Spinal cord (tissue), 10 donors: Measurements from ENCODE around the gene IL1RAPL1. TPM values are rescaled to one million over a fixed set of nuclear protein-coding genes. Genes with fewer than 3 reads are reported as not detected.

Experiments
- DNase-seq, 6 donors: peaks; one replicate each; pipeline versions ENCODE4 v3.0.0 to v3.0.0-alpha.2; 2013 to 2015; ENCODE audit warnings: low spot score in 6 of 6, low read depth in 4 of 6
- H3K27ac ChIP-seq: one replicate; pipeline ENCODE4 v1.5.1; 2013; ENCODE audit warnings: low read depth, low read length, control low read depth
- H3K27me3 ChIP-seq: one replicate; pipeline ENCODE4 v1.6.1; 2013; ENCODE audit warnings: low read length; ENCODE audit not compliant: control insufficient read depth, insufficient read depth
- H3K36me3 ChIP-seq: one replicate; pipeline ENCODE4 v1.6.1; 2013; ENCODE audit warnings: low read length; ENCODE audit not compliant: control insufficient read depth, insufficient read depth
- H3K4me1 ChIP-seq: one replicate; pipeline ENCODE4 v1.6.1; 2013; ENCODE audit warnings: low read length; ENCODE audit not compliant: control insufficient read depth, insufficient read depth
- H3K4me3 ChIP-seq: one replicate; pipeline ENCODE4 v1.5.1; 2013; ENCODE audit warnings: low read depth, low read length, control low read depth
- H3K9me3 ChIP-seq: one replicate; pipeline ENCODE4 v1.6.1; 2013; ENCODE audit warnings: low read length; ENCODE audit not compliant: control insufficient read depth, insufficient read depth
- WGBS: methylation state at CpG from one replicate; pipeline ENCODE4 v1.1.5; 2013; ENCODE audit warnings: missing lambda C conversion rate; ENCODE audit not compliant: insufficient coverage; 5-methylcytosine and 5-hydroxymethylcytosine counted together
- polyA plus RNA-seq, 2 donors: library from polyadenylated mRNA; unstranded; fragments of 120-200 nt; gene quantifications; one replicate each; pipeline ENCODE4 v1.2.1, GENCODE V29; 2013; ENCODE audit not compliant: insufficient read length in 2 of 2
- total RNA-seq, 2 donors: library from RNA; depleted of rRNA in 1 of 2; stranded (reverse); fragments of 120-200 nt in 1 of 2; fragments of >200 nt in 1 of 2; gene quantifications; one replicate each; pipeline versions ENCODE4 v1.2.3 to v1.2.4, GENCODE V29; 2013 to 2014
- donor health status: healthy.

IL1RAPL1 gene
- total and polyA plus RNA-seq, 4 donors: 2.3 to 24.5 (median 7.0) TPM

DNA sequence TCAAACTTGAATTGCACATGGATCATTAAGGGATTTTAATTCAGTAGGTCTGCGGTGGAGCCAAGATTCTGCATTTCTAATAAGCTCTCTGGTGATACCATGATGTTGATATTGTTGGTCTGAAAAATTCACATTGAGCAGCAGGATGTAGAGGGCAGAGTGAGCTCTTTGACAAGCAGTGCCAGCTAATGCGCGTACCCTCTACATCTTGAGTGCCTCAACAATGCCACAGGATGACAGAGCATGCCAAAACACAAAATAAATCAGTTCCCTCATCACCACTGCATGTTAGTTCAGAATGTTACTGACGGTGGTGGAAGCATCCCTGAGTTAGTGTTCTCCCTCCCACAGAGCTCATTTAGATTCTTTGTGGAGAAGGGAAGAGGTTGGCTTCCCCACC is 23.5 kb downstream of the IL1RAPL1 start:
- Histone ChIP-seq H3K9me3 (no peaks in the 10 kb centered on the region), H3K4me3 (no peak overlapping the region), H3K4me1 (no peaks in the 10 kb centered on the region), H3K27ac (no peak overlapping the region), H3K27me3 (no peaks in the 10 kb centered on the region), H3K36me3 (no peaks in the 10 kb centered on the region)
- no peak for DNase-seq
- 27% methylated on average over 1 of the region's 4 CpGs for WGBS

DNA sequence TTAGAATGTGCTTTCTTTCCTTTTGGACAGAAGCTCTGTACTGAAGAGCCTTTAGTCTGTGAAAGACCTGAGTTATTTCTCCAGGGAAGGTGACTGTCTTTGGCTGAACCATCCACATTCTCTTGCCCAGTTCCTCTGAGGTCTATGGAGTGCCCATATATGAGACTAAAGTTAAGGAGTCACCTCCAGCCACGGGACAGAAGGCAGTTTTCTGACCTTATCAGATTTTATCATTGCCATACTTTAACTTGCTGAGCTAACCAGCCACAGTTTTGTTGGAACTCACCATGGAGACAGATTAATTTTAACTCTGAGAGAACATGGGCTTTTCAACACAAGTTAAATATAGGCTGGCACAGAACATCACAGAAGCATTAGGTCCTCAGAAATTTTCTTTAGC is 26.3 kb downstream of the IL1RAPL1 start:
- Histone ChIP-seq H3K9me3 (no peaks in the 10 kb centered on the region), H3K27me3 (no peaks in the 10 kb centered on the region), H3K4me3 (no peak overlapping the region), H3K4me1 (no peaks in the 10 kb centered on the region), H3K27ac (no peak overlapping the region), H3K36me3 (no peaks in the 10 kb centered on the region)
- no peak for DNase-seq
- WGBS: 0% methylated on average over 1 of the region's 1 CpG

GRCh38 chrX:28625223-28625622 is 38.0 kb downstream of the IL1RAPL1 start:
- Histone ChIP-seq H3K4me1 (no peaks in the 10 kb centered on the region), H3K27ac (no peak overlapping the region), H3K36me3 (no peaks in the 10 kb centered on the region), H3K27me3 (peaks cover 4% of the 10 kb centered on the region), H3K9me3 (no peaks in the 10 kb centered on the region), H3K4me3 (no peak overlapping the region)
- no CpG with 5 or more reads among the region's 2 CpGs for WGBS
- DNase-seq: peak in 1 of 6 donors; percentile 1

DNA sequence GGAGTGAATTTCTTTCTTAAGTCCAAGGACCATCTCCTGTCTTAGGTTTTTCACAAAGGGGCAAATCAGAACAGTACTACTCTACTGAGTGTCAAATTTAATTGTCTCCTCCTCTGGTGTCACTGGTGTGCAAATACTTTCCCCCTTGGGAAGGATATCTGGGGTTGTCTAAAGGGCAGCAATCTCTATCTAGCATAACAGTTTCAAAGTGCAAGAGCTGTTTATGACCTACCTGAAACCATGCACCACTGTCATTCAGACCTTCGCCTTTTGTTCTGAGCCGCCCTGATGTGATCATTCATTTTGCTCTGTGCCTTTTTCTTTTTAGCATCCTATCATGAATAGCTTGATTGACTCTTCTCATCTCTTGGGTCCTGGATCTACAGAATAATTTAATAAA is 39.3 kb downstream of the IL1RAPL1 start:
- 80% methylated on average over 1 of the region's 2 CpGs for WGBS
- no peak for DNase-seq
- no peak overlapping the region for H3K4me3 ChIP-seq
- peaks cover 4% of the 10 kb centered on the region for H3K27me3 ChIP-seq
- H3K4me1 ChIP-seq: no peaks in the 10 kb centered on the region
- H3K36me3 ChIP-seq: no peaks in the 10 kb centered on the region
- H3K27ac ChIP-seq: no peak overlapping the region
- H3K9me3 ChIP-seq: no peaks in the 10 kb centered on the region

GRCh38 chrX:28628120-28628519 is 40.9 kb downstream of the IL1RAPL1 start:
- Histone ChIP-seq H3K27ac (no peak overlapping the region), H3K27me3 (peaks cover 4% of the 10 kb centered on the region), H3K4me1 (no peaks in the 10 kb centered on the region), H3K9me3 (no peaks in the 10 kb centered on the region), H3K4me3 (no peak overlapping the region), H3K36me3 (no peaks in the 10 kb centered on the region)
- DNase-seq: peak in 1 of 6 donors; percentile 2

- H3K27me3 ChIP-seq: no peaks in the 10 kb centered on the region
- no peaks in the 10 kb centered on the region for H3K9me3 ChIP-seq
- H3K4me1 ChIP-seq: no peaks in the 10 kb centered on the region
- no CpG with 5 or more reads among the region's 3 CpGs for WGBS
- DNase-seq: no peak
- H3K27ac ChIP-seq: no peak overlapping the region
- no peaks in the 10 kb centered on the region for H3K36me3 ChIP-seq
- no peak overlapping the region for H3K4me3 ChIP-seq
Measured at GRCh38 chrX:28638775-28639174, 51.5 kb downstream of the IL1RAPL1 start.

GRCh38 chrX:28639451-28639850 is 52.2 kb downstream of the IL1RAPL1 start:
- no peaks in the 10 kb centered on the region for H3K27me3 ChIP-seq
- no peak overlapping the region for H3K4me3 ChIP-seq
- H3K27ac ChIP-seq: no peak overlapping the region
- DNase-seq: no peak
- no peaks in the 10 kb centered on the region for H3K36me3 ChIP-seq
- no peaks in the 10 kb centered on the region for H3K4me1 ChIP-seq
- WGBS: 25% methylated on average over 2 of the region's 2 CpGs
- H3K9me3 ChIP-seq: no peaks in the 10 kb centered on the region

DNA sequence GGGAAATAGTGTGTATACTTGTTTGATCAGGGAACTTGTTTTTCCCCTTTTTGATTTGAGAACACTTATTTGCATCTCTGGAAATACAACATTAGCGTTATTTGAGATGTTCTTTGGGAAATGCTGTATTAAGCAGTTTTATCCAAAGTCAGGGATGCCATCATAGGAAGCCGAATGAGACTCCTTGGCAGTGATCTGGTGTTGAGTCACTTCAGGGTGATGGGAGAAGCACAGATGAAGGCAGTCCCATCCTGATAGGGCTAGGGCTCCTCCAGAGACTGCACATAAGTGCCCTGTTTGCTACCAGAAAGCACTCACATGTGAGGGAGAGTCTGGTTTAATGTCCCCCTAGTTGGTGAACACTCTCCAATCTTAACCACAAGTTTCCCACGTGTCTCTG is 62.3 kb downstream of the IL1RAPL1 start:
- Histone ChIP-seq H3K27me3 (no peaks in the 10 kb centered on the region), H3K4me1 (no peaks in the 10 kb centered on the region), H3K4me3 (no peak overlapping the region), H3K27ac (no peak overlapping the region), H3K9me3 (no peaks in the 10 kb centered on the region), H3K36me3 (no peaks in the 10 kb centered on the region)
- 60% methylated on average over 1 of the region's 3 CpGs for WGBS
- DNase-seq: no peak

DNA sequence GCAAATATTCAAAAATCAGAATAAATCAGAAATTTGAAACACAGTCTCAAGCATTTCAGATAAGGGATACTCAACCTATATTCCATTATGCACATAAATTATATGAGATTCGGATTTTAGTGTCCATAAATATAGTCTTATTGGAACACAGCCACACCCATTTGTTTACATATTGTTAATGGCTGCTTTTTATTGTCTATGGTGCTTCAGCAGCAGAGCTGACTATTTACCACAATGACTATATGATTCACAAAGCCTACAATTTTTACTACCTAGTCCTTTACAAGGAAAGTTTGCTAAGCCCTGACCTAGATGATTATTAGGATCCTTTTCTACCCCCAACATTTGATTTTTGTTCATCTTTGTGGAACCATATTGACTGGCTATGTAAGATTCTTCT is 63.9 kb downstream of the IL1RAPL1 start:
- Histone ChIP-seq H3K9me3 (no peaks in the 10 kb centered on the region), H3K4me1 (no peaks in the 10 kb centered on the region), H3K36me3 (no peaks in the 10 kb centered on the region), H3K27ac (no peak overlapping the region), H3K27me3 (no peaks in the 10 kb centered on the region), H3K4me3 (no peak overlapping the region)
- DNase-seq: no peak
- no CpG with 5 or more reads among the region's 1 CpG for WGBS

DNA sequence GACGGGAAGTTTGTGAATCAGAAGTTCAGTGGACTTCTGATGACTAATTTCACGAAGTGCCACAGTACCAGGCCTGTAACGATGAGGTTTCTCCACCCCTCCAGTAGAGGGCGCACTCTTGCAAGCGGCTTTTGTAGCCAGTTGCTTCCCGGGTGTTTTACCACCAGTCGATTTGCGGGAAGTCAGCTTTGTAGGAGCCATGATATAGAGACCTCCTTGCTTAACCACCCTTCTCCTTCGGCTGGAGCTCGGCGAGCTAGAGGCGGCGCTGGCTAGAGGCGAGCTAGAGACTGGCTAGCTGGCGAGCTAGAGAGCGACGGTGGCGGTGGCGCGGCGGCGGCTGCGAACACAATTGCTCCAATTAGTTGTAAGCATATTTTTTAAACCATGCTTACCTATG is 72.0 kb downstream of the IL1RAPL1 start:
- no peak for DNase-seq
- 54% methylated on average over 8 of the region's 23 CpGs for WGBS

More for the DNA sequence above, 72.0 kb downstream of the IL1RAPL1 start:
- no peaks in the 10 kb centered on the region for H3K4me1 ChIP-seq
- H3K9me3 ChIP-seq: peaks cover 2% of the 10 kb centered on the region
- no peak overlapping the region for H3K27ac ChIP-seq
- H3K36me3 ChIP-seq: no peaks in the 10 kb centered on the region
- no peaks in the 10 kb centered on the region for H3K27me3 ChIP-seq
- no peak overlapping the region for H3K4me3 ChIP-seq
